Glomerular visceral epithelial cell (primary cell): ENCODE measurements around the gene EBF4.

Experiments
- DNase-seq: peaks from one replicate; pipeline ENCODE4 v3.0.0-alpha.2; 2016; ENCODE audit errors: extremely low spot score

The EBF4 gene

DNA sequence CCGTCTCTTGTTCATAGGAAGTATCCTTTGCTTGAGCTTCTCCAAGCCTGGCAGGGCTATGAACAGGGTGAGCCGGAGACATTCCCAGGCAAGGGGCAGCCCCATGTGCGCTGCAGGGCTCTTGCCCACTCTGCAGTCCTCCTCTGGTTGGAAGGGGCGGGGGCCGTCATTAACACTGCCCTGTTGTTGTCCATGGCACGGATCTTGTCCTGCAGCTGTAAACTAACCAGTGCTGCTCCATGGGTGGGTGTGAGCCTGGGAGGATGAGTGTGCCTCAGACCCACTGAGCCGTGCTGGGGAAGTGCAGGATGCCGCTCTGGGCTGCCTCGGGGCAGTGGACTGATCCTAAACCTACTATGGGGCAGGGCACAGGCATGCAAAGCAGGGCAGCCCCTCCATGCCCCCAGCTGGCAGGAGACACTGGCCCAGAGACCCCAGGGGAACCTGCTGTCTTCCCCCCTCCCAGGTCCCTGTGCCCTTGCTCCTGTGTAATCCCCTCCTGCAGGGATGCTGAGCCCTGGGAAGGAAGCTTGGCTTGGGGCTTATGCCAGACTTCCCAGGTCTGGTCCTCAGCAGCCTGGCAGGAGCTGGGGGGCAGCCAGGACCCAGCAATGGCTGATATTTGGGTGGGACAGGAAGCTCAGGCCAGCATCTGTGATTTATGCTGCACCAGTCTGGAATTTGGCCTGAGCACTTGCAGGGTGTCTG, 8.5 kb downstream of the EBF4 start:
- DNase-seq = no peak

DNA sequence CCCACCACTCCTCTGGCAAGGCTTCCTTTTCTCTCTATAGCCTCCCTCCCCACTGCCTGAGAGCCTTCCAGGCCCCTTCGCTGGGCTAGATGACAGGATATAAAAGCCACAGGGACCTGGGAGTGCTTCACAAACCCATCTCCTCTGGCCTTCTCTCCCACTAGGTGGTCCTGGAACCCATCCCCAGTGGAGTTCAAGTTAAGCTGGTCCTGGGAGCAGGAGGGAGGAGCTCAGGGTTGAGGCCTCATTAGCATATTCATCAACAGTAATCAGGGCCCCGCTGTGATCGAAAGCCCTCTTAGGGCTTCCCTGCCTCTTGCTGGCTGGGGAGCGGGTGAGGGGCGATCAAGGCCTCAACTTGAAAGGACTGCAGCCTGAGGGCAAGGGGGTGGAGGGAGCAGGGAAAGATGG, 9.1 kb downstream of the EBF4 start:
- no peak for DNase-seq

DNA sequence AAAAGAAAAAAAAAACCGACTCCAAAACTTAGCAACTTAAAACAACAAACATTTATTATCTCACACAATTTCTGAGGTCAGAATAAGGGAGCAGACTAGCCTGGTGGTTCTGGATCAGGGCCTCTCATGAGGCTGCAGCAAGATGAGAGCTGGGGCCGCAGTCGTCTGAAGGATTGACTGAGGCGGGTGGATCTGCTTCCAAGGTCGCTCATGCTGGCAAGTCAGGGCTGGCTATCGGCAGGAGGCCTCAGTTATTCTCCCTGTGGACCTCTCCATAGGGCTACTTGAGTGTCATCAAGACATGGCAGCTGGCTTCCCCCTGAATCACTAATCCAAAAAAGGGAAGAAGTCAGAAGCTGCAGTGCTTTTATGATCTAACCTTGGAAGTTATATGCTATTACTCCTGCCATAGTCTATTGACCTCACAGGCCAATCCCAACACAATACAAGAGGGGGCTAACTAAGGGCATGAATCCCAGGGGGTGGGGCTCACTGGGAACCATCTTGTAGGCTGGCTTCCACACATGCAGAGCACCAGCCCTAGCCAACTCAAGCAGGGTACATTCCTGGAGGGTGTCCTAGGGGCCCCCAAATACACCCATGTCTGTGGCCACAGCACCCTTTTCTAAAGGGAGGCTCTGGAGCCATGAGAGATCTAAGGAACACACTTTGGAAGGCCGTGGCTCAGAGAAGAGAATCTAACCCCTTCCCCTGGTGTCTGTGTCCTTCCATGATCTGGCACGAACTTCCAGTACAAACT, 11.3 kb downstream of the EBF4 start:
- DNase-seq = no peak

DNA sequence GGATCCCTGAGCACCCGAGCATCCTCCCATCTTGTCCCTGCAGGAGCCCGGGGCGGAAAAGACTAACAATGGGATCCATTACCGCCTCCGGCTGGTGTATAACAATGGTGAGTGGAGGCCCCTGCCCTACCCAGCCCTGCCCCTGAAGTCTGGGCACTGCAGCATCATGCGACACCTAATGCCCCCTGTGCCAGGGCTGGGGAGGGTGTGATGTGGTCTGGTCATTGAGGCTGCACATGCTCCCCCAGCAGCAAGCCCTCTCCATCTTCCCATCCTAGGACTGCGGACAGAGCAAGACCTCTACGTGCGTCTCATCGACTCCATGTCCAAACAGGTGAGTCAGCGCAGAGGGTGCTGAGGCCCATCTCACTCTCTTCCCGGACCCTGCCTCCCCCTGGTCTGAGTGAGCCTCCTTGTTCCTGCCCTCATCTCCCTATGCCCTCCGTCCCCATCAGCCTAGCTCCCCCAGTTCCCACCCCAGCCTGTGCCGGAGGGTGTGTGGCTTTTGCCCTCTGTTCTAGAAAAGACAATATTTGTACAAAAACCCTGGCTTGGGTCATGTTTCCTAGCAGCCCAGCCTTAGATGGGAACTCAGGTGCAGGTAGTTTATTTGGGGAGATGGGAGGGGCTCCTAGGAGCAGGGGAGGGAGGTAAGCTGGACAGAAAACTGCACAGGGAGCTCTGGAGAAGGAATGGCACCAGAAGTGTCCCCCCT, 13.5 kb downstream of the EBF4 start:
- DNase-seq = no peak

DNA sequence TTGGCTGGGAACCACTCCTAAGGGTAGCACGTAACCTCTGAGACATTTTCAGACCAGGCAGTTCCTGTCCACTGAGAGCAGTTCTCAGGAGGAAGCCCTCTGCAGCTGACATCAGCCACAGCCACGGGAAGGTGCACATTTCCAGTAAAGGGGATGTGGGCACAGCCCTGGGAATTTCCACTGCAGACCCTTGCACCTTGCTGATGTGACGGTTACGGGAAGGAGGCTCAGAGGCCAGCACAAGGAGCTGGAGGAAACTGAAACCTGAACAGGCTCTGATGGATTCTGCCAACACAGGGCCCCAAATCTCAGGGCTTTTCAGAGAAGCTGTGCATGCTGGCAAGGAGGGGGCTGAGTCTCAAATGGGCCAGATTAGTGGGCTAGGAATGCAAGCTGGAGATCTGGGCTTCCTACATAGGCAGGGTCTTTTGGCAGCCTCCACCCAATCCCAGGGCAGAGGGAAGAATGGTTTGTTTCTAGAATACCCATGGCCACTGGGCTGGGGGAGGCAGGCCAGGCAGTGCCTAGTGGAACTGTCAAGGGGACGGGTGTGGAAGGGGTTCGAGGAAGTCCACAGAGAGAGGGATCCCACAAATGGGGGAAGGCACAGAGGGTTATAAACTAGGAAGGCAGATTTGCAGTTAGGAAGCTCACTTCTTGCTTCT, 14.2 kb downstream of the EBF4 start:
- DNase-seq = no peak

DNA sequence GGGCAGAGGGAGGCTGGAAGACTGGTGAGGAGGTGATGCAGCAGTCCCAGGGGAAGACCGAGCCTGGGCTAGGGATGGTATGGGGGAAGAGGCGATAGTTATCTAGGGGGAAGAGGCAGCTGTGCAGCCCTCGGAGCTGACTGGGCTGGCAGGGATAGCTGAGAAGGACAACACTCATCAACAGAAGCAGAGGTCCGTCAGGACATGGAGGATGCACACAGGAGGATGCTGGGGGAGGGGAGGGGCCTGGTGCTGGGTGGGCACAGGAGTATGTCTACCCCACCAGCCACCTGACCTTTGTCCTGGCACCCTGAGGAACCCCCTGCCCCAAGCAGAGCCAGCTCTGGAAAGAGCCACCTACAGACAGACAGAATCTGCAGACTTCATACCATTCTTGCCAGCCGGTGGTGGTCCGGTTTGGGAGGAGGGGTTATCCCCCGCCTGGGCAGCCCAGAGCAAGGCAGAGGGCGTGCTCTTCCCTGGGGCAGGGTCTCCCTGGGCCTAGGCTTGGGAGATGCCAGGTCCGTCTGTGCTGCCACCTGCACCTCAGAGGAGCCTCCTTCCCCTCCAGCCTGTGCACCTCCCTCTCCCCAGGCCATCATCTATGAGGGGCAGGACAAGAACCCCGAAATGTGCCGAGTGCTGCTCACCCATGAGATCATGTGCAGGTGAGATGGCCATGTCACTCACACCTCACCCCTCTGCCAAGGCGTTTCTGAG, 14.9 kb downstream of the EBF4 start:
- DNase-seq = no peak

DNA sequence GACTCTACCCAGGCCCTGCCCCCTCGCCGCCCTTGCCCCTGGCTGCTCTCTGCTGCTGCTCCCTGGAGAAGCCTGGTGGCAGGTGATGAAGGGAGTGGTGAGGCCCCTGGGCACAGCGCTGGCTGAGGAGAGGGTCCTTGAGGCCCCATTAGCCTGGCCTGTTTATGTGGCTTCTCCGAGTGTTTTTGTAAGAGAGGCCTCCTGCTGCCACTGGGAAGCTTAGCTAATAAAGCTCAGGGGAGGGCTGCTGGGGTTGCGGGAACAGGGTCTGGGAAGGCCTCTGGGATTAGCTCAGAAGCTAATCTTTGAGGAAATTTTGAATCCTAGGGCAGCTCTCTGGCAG, 15.5 kb downstream of the EBF4 start:
- no peak for DNase-seq

DNA sequence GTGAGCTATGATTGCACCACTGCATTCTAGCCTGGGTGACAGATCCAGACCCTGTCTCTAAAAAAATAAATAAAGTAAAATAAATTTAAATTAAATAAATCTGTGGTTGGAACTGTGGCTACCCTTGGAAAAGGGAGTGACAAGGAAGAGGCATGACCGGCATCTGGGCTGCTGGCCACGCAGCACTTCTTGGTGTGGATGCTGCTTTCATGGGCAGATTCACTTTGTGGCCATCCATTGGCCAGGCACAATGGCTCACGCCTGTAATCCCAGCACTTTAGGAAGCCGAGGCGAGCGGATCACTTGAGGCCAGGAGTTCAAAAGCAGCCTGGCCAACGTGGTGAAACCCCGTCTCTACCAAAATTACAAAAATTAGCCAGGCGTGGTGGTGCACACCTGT, 16.1 kb downstream of the EBF4 start:
- no peak for DNase-seq

DNA sequence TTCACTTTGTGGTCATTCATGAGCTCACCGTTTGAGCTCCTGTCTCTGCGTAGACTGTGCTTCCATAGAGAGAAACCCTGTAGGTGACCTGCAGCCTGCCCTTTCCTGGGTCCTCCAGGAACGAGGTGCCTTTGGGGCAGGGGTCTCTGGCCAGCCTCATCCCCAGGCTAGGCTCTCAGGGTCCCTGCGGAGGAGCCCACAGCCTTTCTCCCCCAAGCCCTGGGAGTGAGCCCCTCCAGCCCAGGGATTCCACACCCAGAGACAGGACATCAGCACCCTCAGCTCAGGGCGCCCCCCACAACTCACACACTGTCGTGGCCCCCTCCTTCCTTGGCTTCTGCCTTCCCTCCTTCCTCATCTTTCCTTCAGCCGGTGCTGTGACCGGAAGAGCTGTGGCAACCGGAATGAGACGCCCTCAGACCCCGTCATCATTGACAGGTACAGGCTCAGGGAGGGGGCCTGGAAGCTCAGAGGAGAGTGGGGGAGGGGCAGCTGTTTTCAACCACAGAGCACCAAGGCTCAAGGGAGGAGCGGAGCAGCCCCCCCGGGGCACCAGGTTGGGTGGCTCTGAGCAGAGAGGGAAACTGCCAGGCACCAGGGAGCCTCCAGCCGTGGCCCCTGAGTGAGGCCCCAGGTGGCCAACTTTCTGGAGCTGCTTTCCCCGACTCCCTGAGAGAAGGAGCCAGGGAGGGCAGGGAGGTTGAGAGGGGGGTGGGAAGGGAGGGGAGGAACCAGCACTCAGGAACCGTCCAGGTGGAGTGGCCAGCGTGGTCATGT, 16.8 kb downstream of the EBF4 start:
- no peak for DNase-seq

DNA sequence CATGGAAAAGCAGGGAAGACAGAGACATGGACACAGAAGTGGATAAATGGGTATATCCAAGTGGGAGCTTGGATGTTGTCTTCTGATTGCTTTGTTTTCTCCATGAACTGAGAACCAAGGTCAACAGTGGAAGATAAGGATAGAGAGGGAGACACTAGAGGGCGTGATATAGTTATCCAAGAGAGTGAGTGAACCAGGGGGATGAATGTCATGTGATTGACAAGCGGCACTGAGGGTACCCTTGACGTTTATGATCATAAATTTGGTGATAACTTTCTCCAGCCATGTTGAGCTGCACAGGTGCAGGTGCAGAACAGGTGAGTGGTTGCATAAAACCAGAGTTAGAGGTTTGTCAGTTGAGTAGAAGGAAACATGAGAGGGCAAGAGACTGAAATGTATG, 20.7 kb downstream of the EBF4 start:
- DNase-seq = no peak

DNA sequence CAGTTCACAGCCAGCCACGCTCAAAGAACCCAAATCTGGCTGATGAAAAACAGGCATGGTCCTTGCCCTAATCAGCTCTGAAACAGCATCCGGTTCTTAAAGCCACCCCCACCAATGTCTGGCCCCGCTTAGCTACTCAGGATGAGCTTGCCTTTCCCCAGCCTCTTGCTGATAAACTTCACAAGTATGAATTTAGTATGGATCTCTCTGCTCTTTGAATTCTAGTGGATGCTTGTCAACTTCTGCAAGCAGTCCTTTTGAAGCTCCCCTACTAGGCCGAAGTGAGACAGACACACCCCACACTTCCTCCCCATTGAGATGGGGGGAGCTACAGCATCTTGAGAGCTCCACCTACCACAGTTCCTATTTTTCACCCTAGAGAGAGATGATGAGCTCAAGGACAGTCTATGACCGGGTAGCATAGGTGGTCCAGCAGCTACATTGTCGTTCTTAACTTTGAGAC, 36.7 kb downstream of the EBF4 start:
- DNase-seq = no peak

DNA sequence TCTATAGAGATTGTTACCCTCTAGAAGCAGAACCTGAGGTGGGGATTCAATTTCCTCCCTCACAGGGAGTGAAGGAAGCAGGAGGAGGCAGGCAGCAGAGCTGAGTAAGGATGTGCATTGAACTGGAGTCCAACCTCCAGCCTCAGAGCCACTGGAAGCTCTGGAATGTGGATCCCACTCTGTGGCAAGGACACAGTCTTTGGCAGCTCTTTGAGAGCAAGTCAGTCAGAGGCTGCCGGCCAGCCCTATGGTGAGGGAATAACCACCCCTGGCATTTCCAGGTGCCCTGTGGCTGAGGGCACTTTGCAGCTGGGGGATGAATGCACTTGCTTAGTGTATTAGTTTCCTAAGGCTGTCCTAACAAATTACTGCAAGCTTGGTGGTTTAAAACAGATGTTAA, 37.2 kb downstream of the EBF4 start:
- peak; percentile 25 for DNase-seq

DNA sequence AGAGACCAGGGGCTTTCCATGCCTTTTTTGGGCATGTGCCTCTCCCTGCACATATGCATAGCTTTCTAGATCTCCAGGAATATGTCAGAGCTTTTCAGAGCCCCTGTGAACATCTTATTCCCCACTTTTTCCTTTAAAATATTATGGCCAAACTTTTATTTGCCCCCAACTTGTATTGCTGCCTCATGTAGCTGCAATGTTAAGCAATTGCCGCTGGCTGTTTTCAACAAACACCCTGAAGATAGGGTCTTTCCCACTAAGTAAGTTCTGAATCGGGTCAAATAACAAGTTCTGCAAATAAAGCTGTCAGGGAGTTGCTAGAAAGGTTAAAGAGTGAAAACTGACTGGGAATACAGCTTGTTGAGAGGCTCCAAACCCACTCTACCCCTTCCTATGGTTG, 42.3 kb downstream of the EBF4 start:
- DNase-seq = no peak

DNA sequence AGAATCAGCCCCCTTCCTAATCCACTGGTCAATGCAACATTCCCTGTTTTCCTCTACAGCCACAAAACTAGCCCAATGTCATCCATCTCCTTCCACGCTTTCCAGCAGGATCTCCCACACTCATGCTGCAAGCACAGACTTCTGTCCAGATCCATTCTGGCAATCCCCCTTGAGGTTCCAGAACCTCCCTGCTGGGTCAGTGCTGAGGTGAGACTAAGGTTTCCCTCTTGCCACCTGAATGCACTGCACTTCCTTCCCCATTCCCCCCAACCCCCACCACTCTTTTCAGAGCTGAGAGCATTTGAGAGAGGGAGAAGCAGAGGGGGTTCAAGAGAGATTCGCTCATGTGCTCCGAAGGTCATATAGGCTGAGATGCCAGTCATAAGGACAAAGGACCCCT, 43.9 kb downstream of the EBF4 start:
- DNase-seq = no peak

DNA sequence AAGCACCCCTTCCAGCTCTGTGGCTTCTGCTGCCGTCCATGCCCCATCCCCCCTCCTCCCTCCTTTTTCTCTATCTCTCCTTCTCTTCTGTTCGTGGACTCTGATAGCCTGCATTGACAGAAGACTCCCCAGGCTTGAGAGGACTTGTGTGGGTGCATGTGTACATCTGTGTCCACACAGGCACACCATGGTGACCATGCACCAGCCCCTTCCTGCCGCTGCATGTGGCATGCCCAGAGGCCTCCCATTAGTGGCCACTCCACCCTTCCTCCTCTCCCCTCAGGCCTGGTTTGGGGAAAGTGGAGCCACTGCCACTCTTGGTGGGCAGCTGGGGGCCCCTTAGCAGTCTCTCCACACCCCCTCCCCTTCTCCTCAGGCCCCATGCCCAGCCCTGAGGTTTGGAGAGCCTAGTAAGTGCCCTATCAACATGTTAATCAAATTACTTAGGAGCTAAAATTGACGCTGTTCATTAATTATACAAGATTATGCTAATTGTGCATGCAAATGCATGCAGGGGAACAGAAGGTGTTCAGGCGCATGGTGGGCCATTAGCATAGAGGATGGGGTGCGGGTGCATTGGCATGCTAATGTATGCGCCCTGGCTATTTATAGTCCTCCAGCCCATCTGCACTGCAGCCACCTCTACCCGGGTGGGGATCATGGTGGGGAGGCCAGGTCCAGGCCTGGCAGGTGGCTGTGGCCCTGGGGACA, 45.9 kb downstream of the EBF4 start:
- no peak for DNase-seq

DNA sequence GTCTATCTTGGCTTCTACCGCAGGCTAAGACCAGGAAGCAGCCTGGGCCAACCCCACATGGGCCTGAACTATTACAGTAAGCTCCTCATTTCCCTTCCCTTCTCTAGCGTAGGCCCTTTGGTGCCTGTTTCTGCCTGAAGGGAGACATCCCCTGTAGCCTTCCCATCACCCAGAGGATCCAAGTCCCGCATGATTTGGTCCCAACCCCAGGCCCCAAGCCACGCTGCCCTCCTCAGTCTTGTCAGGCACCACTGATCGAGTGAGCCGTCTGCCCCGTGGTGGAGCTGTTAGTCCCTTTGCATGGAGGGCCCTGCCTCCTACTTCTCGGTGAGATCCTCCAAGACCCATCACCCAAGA, 46.4 kb downstream of the EBF4 start:
- no peak for DNase-seq

DNA sequence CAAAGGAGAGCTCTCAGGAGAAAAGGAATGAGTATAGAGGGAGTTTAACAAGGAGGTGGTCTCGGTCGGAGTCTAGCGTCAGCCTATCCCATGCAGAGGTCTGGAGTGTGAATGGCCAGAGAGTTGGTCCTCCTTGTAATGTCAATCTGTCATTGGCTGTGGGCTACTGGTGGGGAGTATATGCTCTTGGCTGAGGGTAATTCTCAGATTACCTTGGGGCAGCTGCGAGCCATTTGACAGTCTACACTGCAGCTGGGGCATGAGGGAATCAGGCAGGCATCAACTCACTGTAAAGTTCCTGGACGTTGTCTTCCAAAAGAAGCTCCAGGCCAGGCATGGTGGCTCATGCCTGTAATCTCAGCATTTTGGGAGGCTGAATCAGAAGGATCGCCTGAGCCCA, 48.1 kb downstream of the EBF4 start:
- no peak for DNase-seq

DNA sequence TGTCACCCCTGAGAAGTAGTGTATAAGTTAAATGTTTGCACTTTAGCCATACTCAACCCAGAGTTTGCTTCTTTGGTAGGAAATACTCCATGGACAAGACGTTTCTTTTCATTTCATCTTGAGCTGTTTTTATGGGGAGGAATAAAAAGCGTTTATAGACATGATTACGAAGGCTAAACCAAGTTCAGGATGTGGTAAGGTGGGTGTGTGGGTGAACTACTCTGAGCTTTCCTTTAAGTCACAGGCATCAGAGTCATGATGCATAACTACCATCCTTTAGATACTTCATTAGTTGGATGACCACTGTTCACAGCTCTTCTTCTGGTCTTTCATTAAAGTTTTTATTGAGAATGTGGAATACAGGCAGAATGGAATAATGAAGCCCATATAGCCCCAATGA, 48.9 kb downstream of the EBF4 start:
- DNase-seq = no peak

DNA sequence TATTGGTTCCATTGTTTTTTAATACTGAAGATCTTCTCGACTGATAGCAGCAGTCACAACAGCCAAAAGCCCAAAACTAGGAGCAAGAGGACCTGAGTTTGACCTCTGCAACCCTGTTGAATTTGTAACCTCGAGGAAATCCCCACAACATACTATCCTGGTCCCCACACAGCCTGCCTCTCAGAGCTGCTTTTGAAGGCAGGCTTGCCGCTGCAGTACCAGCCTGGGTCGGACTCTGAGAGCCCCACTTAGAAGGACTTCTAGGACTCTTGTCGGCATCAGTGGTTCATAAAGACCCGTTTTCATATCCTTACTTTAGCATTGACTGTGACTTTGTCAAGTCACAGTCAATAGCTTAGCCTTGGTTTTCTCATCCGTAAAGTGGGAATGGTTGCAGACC, 49.3 kb downstream of the EBF4 start:
- DNase-seq = no peak

DNA sequence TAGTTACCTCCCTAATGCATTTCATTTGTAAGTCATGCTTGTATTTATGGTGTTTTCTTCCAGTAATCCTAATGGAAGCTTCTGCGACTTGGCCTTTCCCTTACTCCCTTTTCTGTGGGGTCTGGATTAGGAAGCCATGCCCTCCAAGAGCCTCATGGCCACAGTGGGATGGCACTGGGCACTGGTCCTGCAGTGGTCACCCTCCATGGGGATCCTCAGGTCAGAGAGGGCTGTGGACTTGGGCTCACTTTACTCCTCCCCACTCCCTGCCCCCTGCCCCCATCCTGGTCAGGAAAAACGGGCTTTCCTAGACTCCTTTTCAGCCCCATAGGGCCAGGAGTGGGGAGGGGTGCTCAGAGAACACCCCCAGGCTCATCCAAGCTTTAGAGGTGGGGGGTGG, 49.9 kb downstream of the EBF4 start:
- no peak for DNase-seq
